ENCODE measurements around the gene DIP2C. TPM values are rescaled to one million over a fixed set of nuclear protein-coding genes. Genes with fewer than 3 reads are reported as not detected.

Gene DIP2C
- total RNA-seq, 1 donor from 2014 or later, result 0.53 TPM

DNA sequence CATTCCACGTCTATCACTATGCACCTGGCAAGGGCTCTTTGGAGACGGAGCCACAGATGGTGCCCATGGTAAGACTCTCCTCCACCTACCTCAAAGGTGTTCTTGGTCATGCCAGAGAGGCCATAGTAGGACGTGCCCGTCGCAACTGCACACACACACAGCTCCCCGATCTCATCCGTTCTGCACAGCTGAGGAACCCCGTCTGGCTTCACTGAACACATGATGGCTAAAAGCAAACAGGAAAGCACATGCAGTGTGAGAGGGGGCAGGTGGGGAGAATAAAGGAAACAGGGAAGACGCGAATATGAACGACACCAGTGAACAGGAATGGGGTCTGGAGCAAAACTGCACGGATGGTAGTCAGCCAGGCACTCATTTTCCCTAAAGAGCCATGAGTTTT, 323.3 kb downstream of the DIP2C start:
- Histone ChIP-seq H3K27me3 (ENCODE audit: control insufficient read depth, insufficient read depth, low read length) (no peaks in the 10 kb centered on the region), H3K4me3 (ENCODE audit: low read depth, low read length) (no peak overlapping the region), H3K36me3 (ENCODE audit: control insufficient read depth, insufficient read depth, low read length) (no peaks in the 10 kb centered on the region)
- TF ChIP-seq, protein P1, sequence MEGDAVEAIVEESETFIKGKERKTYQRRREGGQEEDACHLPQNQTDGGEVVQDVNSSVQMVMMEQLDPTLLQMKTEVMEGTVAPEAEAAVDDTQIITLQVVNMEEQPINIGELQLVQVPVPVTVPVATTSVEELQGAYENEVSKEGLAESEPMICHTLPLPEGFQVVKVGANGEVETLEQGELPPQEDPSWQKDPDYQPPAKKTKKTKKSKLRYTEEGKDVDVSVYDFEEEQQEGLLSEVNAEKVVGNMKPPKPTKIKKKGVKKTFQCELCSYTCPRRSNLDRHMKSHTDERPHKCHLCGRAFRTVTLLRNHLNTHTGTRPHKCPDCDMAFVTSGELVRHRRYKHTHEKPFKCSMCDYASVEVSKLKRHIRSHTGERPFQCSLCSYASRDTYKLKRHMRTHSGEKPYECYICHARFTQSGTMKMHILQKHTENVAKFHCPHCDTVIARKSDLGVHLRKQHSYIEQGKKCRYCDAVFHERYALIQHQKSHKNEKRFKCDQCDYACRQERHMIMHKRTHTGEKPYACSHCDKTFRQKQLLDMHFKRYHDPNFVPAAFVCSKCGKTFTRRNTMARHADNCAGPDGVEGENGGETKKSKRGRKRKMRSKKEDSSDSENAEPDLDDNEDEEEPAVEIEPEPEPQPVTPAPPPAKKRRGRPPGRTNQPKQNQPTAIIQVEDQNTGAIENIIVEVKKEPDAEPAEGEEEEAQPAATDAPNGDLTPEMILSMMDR (IDR thresholded peaks at IDR 0.05; ENCODE audit: insufficient read depth, low read length, severe bottlenecking), result no peak
- FAIRE-seq, result no peak
- no peak for DNase-seq (ENCODE audit: low read depth)

DNA sequence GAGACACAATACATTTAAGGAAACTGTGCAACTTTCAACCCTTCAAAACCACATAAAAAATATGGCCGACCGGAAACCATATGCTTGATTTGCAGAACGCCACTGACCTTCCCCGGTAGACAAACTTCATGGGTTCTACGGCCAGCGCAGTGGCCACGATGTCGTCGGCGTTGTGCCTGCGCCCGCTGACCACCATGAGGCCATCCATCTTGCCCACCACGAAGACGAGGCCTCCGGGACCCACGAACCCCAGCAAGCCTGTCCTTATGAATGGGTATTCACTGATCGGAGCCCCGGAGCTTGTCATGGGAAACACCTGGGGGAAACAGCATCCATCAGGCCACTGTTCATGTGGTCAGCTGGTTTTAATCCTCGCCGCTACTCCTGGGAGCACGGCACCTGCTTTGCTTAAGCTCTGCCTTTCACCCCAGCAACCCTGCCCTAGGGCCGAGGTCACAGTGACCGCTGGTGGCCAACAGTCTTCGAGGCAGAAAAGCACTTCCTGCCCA, 325.1 kb downstream of the DIP2C start:
- Histone ChIP-seq H3K4me3 (ENCODE audit: low read depth, low read length) (no peak overlapping the region), H3K27me3 (ENCODE audit: control insufficient read depth, insufficient read depth, low read length) (no peaks in the 10 kb centered on the region), H3K36me3 (ENCODE audit: control insufficient read depth, insufficient read depth, low read length) (no peaks in the 10 kb centered on the region)
- FAIRE-seq (no peak), DNase-seq (ENCODE audit: low read depth) (no peak)
- TF ChIP-seq, protein P1 (IDR thresholded peaks at IDR 0.05; ENCODE audit: insufficient read depth, low read length, severe bottlenecking), result no peak

DNA sequence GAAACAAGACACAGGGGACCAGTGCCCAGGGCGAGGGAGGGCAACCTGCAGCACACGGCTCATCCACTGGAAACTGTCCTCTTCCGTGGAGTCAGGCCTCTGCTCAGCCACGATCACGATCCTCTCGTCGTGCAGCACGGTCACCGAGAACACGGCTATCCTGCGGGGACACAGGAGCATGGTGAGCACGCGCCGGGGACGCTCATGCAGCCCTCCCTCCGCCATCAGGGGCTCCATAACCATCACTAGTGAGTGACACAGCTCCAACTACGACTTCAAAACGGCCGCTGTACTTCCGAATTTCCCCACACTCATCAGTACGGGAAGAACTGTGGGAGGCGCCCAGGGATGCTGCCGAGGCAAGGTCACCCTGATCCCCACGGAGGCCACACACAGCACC, 326.3 kb downstream of the DIP2C start:
- DNase-seq (ENCODE audit: low read depth), result no peak
- Histone ChIP-seq H3K36me3 (ENCODE audit: control insufficient read depth, insufficient read depth, low read length) (no peaks in the 10 kb centered on the region), H3K27me3 (ENCODE audit: control insufficient read depth, insufficient read depth, low read length) (no peaks in the 10 kb centered on the region), H3K4me3 (ENCODE audit: low read depth, low read length) (no peak overlapping the region)
- FAIRE-seq, result no peak
- TF ChIP-seq, protein P1 (IDR thresholded peaks at IDR 0.05; ENCODE audit: insufficient read depth, low read length, severe bottlenecking), result no peak

DNA sequence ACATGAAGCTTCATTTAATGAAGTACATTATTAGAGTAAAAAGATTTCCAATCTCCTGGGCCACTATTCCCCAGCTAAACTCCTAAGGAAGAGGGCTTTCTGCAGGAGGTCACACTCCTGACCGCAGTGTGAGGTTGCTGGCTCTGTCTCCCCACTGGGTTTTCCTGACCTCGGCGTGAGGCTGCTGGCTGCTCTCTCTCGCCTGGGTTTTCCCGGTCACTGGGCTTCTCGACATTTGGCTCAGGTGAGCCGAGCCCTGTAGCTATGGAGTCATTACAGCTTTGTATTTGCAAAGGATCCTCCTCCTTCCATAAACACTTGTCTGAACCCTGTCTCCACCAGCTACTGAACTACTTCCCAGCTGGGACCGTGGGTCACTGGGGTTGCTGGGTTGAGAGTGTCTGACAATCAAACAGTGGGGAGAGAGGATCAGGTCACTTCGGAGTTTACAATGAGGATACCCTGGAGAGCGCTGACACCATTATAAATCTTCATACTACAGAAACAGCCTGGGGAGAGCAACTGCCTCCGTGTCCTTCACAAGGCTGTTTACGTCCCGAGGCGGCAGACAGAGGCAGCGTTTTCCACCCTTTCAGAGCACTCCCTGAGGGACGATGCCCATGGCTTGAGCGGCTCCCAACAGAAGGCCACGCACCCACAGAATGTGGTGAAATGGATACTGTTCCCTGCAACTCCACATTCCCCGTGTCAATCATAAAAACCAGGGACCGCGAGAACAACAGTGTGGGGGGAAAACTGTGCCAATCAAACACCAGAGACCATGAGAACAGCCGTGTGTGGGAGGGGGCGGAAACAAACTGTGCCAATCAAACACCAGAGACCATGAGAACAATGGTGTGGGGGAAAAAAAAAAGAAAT, 328.0 kb downstream of the DIP2C start:
- Histone ChIP-seq H3K4me3 (ENCODE audit: low read depth, low read length) (no peak overlapping the region), H3K27me3 (ENCODE audit: control insufficient read depth, insufficient read depth, low read length) (no peaks in the 10 kb centered on the region)
- FAIRE-seq, result peak; percentile 64

DNA sequence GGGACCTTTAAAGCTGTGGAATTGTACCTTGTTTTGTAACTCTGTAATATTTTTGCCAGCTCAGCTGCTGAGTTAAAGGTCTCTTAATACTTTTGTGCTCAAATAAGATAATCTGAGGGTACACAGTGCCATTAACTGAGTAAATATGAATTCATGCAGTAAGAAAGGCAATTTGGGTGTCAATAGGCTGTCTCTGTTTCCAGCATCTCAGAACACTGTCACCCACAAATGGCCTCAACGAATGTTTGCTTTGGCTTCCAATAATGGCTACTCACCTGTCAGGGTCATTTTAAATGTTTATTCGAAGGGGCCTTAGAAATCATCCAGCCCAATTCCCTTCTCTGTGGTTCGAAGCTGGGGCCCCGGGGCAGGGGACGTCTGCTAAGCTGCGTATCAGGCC, 328.8 kb downstream of the DIP2C start:
- Histone ChIP-seq H3K4me3 (ENCODE audit: low read depth, low read length) (no peak overlapping the region), H3K36me3 (ENCODE audit: control insufficient read depth, insufficient read depth, low read length) (no peaks in the 10 kb centered on the region), H3K27me3 (ENCODE audit: control insufficient read depth, insufficient read depth, low read length) (no peaks in the 10 kb centered on the region)
- FAIRE-seq (no peak), DNase-seq (ENCODE audit: low read depth) (no peak)
- TF ChIP-seq, protein P1 (IDR thresholded peaks at IDR 0.05; ENCODE audit: insufficient read depth, low read length, severe bottlenecking), result no peak

More for the DNA sequence above, 328.0 kb downstream of the DIP2C start:
- no peaks in the 10 kb centered on the region for H3K36me3 ChIP-seq (ENCODE audit: control insufficient read depth, insufficient read depth, low read length)
- TF ChIP-seq, protein P1 (IDR thresholded peaks at IDR 0.05; ENCODE audit: insufficient read depth, low read length, severe bottlenecking), result no peak
- DNase-seq (ENCODE audit: low read depth), result no peak

All from bronchial epithelial cell (primary cell).